RWPE2 (cell line): Measurements from ENCODE around the gene WDR27.

Source experiments
- ATAC-seq: fragments of 200-7000 bp; cut with Tn5 transposase; 3 replicates; pipeline ENCODE4 v1.9.1; 2021; ENCODE audit warnings: low read depth
- DNase-seq: peaks from one replicate; pipeline ENCODE4 v3.0.0-alpha.2; 2020; ENCODE audit warnings: low spot score
- H3K27ac ChIP-seq: fragments of 450-650 bp; 2 replicates; pipeline ENCODE4 v1.5.1; 2017; ENCODE audit warnings: mild to moderate bottlenecking; ENCODE audit not compliant: poor library complexity, severe bottlenecking
- H3K27me3 ChIP-seq: fragments of 250-450 bp; sonication (Bioruptor Pico); 2 replicates; pipeline ENCODE4 v1.5.1; 2021; ENCODE audit warnings: mild to moderate bottlenecking, moderate library complexity; ENCODE audit not compliant: insufficient read depth, poor library complexity, severe bottlenecking
- H3K36me3 ChIP-seq: fragments of 250-450 bp; sonication (Bioruptor Pico); 2 replicates; pipeline ENCODE4 v1.5.1; 2020; ENCODE audit warnings: low read depth, mild to moderate bottlenecking, moderate library complexity
- H3K4me1 ChIP-seq: fragments of 250-450 bp; sonication (Bioruptor Pico); 2 replicates; pipeline ENCODE4 v1.5.1; 2021; ENCODE audit warnings: mild to moderate bottlenecking, moderate library complexity; ENCODE audit not compliant: insufficient read depth, poor library complexity, severe bottlenecking
- H3K4me3 ChIP-seq: fragments of 250-450 bp; sonication (Bioruptor Pico); 2 replicates; pipeline ENCODE4 v1.5.1; 2021; ENCODE audit warnings: mild to moderate bottlenecking, moderate library complexity; ENCODE audit not compliant: severe bottlenecking
- H3K9me3 ChIP-seq: fragments of 250-450 bp; sonication (Bioruptor Pico); 2 replicates; pipeline ENCODE4 v1.5.1; 2021; ENCODE audit warnings: mild to moderate bottlenecking, moderate library complexity; ENCODE audit not compliant: severe bottlenecking
- TF ChIP-seq, protein P1 (sequence below): fragments of 450-650 bp; IDR thresholded peaks from one replicate; pipeline ENCODE4 v1.5.1; 2017; ENCODE audit warnings: mild to moderate bottlenecking, moderate library complexity; ENCODE audit not compliant: poor library complexity, severe bottlenecking

Gene WDR27

GRCh38 chr6:169501128-169501527 lies 200.7 kb downstream of the WDR27 start:
- Histone ChIP-seq H3K4me3 (no peak overlapping the region), H3K4me1 (no peaks in the 10 kb centered on the region), H3K27ac (no peak overlapping the region), H3K27me3 (no peaks in the 10 kb centered on the region), H3K9me3 (no peaks in the 10 kb centered on the region), H3K36me3 (no peaks in the 10 kb centered on the region)
- TF ChIP-seq, protein P1, sequence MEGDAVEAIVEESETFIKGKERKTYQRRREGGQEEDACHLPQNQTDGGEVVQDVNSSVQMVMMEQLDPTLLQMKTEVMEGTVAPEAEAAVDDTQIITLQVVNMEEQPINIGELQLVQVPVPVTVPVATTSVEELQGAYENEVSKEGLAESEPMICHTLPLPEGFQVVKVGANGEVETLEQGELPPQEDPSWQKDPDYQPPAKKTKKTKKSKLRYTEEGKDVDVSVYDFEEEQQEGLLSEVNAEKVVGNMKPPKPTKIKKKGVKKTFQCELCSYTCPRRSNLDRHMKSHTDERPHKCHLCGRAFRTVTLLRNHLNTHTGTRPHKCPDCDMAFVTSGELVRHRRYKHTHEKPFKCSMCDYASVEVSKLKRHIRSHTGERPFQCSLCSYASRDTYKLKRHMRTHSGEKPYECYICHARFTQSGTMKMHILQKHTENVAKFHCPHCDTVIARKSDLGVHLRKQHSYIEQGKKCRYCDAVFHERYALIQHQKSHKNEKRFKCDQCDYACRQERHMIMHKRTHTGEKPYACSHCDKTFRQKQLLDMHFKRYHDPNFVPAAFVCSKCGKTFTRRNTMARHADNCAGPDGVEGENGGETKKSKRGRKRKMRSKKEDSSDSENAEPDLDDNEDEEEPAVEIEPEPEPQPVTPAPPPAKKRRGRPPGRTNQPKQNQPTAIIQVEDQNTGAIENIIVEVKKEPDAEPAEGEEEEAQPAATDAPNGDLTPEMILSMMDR = no peak
- ATAC-seq (no peak), DNase-seq (no peak)

DNA sequence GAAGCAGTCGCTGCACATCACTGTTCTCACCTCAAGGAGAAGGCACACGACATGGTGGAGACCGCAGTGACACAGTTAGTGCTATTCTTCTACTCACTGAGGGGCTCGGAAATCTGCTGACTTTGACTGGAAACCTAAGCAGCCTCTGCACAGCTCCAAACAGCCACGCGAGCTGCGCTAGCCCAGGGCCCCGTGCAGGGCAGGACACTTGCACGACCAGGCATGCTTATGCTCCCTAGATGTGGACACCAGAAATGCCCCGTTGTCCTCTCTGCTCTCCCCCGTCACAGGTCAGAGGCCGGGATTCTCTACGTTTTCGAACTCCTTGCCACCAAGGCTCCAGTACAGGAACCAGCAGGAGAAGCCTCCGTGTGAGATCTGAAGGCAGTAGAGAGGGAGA lies 201.1 kb downstream of the WDR27 start:
- no peak overlapping the region for H3K4me3 ChIP-seq
- H3K27me3 ChIP-seq = no peaks in the 10 kb centered on the region

GRCh38 chr6:169499848-169500247 lies 202.0 kb downstream of the WDR27 start:
- Histone ChIP-seq H3K4me3 (no peak overlapping the region), H3K4me1 (no peaks in the 10 kb centered on the region), H3K9me3 (no peaks in the 10 kb centered on the region), H3K27ac (no peak overlapping the region), H3K27me3 (no peaks in the 10 kb centered on the region), H3K36me3 (no peaks in the 10 kb centered on the region)
- ATAC-seq (no peak), DNase-seq (no peak)
- TF ChIP-seq, protein P1 = no peak

More for the DNA sequence above, 201.1 kb downstream of the WDR27 start:
- Histone ChIP-seq H3K4me1 (no peaks in the 10 kb centered on the region), H3K27ac (no peak overlapping the region), H3K36me3 (no peaks in the 10 kb centered on the region), H3K9me3 (no peaks in the 10 kb centered on the region)
- ATAC-seq (no peak), DNase-seq (no peak)
- TF ChIP-seq, protein P1 = no peak

GRCh38 chr6:169498916-169499513 lies 202.8 kb downstream of the WDR27 start:
- no peaks in the 10 kb centered on the region for H3K4me1 ChIP-seq
- no peaks in the 10 kb centered on the region for H3K9me3 ChIP-seq
- H3K27me3 ChIP-seq = no peaks in the 10 kb centered on the region
- H3K27ac ChIP-seq = no peak overlapping the region
- ATAC-seq (no peak), DNase-seq (no peak)
- H3K4me3 ChIP-seq = no peak overlapping the region
- TF ChIP-seq, protein P1 = no peak
- H3K36me3 ChIP-seq = no peaks in the 10 kb centered on the region

GRCh38 chr6:169495601-169496000 lies 206.2 kb downstream of the WDR27 start:
- H3K27ac ChIP-seq = no peak overlapping the region
- TF ChIP-seq, protein P1 = no peak
- ATAC-seq (no peak), DNase-seq (no peak)
- H3K27me3 ChIP-seq = no peaks in the 10 kb centered on the region
- no peaks in the 10 kb centered on the region for H3K9me3 ChIP-seq
- no peaks in the 10 kb centered on the region for H3K36me3 ChIP-seq
- no peak overlapping the region for H3K4me3 ChIP-seq
- no peaks in the 10 kb centered on the region for H3K4me1 ChIP-seq
